A673 (cell line): ENCODE data around the gene ASIC2.

ENCODE experiments used
- CTCF ChIP-seq: fragments of 300-800, 200-600 bp; sonication (generic); conservative IDR thresholded peaks from 2 replicates; pipeline ENCODE4 v1.5.1; 2017; ENCODE audit warnings: low read depth, mild to moderate bottlenecking, antibody characterized with exemption, low read length, moderate library complexity, mixed read lengths
- EZH2 ChIP-seq: fragments of 200-600 bp; sonication (generic); IDR thresholded peaks from 2 replicates; pipeline ENCODE4 v1.6.1; 2017; ENCODE audit warnings: borderline replicate concordance, low read depth, mild to moderate bottlenecking, mixed read lengths, antibody characterized with exemption, low read length; ENCODE audit not compliant: poor library complexity, severe bottlenecking

- TF ChIP-seq CTCF (no peak), EZH2 (no peak)
These were observed 259.9 kb downstream of the ASIC2 start for GRCh38 chr17:33033176-33033575.
